HepG2 (cell line): ENCODE measurements around the gene AGGF1. TPM values are rescaled to one million over a fixed set of nuclear protein-coding genes. Genes with fewer than 3 reads are reported as not detected.

ENCODE experiments used
- EP300 ChIP-seq, 3 experiments: sonication (generic) in 1 of 3; formaldehyde crosslinking in 1 of 3; IDR thresholded peaks; 2 replicates each; pipeline versions ENCODE4 v1.5.1 to v1.6.1; 2011 to 2020; ENCODE audit warnings: low read depth in 2 of 3, low read length in 2 of 3, borderline replicate concordance in 1 of 3, improper control_type of control experiment in 1 of 3, mild to moderate bottlenecking in 1 of 3, missing genetic modification reagents in 1 of 3, moderate library complexity in 1 of 3
- NRL ChIP-seq: sonication (generic); formaldehyde crosslinking; IDR thresholded peaks from 2 replicates; pipeline ENCODE4 v1.5.0; 2020; ENCODE audit warnings: missing genetic modification reagents, mild to moderate bottlenecking, moderate library complexity, borderline replicate concordance
- POGZ ChIP-seq: sonication (generic); formaldehyde crosslinking; IDR thresholded peaks from 2 replicates; pipeline ENCODE4 v1.4.0; 2020; ENCODE audit warnings: mild to moderate bottlenecking, missing genetic modification reagents
- RAD21 ChIP-seq: fragments of 450-650 bp; formaldehyde crosslinking; IDR thresholded peaks from 2 replicates; pipeline ENCODE4 v1.5.0; 2020; ENCODE audit warnings: mild to moderate bottlenecking
- SPEN ChIP-seq: sonication (generic); formaldehyde crosslinking; IDR thresholded peaks from 2 replicates; pipeline ENCODE4 v1.5.1; 2020; ENCODE audit warnings: low read depth, mild to moderate bottlenecking, missing genetic modification reagents
- TGIF2 ChIP-seq: IDR thresholded peaks from 2 replicates; pipeline ENCODE4 v1.6.1; 2016; ENCODE audit warnings: control low read depth, missing compliant biosample characterization
- ZFP41 ChIP-seq: sonication (generic); formaldehyde crosslinking; IDR thresholded peaks from 2 replicates; pipeline ENCODE4 v1.4.0; 2020; ENCODE audit warnings: mild to moderate bottlenecking, missing genetic modification reagents, borderline replicate concordance
- ZNF329 ChIP-seq: sonication (generic); formaldehyde crosslinking; IDR thresholded peaks from 2 replicates; pipeline ENCODE4 v1.9.0; 2021; ENCODE audit warnings: low read depth, mild to moderate bottlenecking, missing genetic modification reagents
- ZNF451 ChIP-seq: sonication (generic); formaldehyde crosslinking; IDR thresholded peaks from 2 replicates; pipeline ENCODE4 v1.5.0; 2020; ENCODE audit warnings: mild to moderate bottlenecking, missing genetic modification reagents
- ZNF674 ChIP-seq: sonication (generic); formaldehyde crosslinking; IDR thresholded peaks from 2 replicates; pipeline ENCODE4 v1.5.0; 2020; ENCODE audit warnings: low read depth, mild to moderate bottlenecking, missing genetic modification reagents
- ZNF883 ChIP-seq: sonication (generic); formaldehyde crosslinking; IDR thresholded peaks from 2 replicates; pipeline ENCODE4 v1.5.1; 2020; ENCODE audit warnings: mild to moderate bottlenecking, missing genetic modification reagents; ENCODE audit errors: not compliant biosample characterization
- polyA plus RNA-seq, 8 experiments: library from polyadenylated mRNA; depleted of rRNA in 3 of 8; stranded (reverse) in 7 of 8; unstranded in 1 of 8; fragments of >200 nt; fragmentation: Illumina TruSeq in 4 of 8; extraction: Trizol in 4 of 8; gene quantifications; 2 replicates each; pipeline versions ENCODE4 v1.2.1 to v1.2.3, GENCODE V29; 2011 to 2016; ENCODE audit warnings: low read depth in 4 of 8, missing spikeins in 1 of 8, mixed read lengths in 1 of 8; ENCODE audit not compliant: insufficient read depth in 1 of 8
- total RNA-seq, 5 experiments: library from RNA; depleted of rRNA; stranded (reverse); fragments of >200 nt; fragmentation: Illumina TruSeq; extraction: Trizol; gene quantifications; 2 replicates each; pipeline ENCODE4 v1.2.3, GENCODE V29; 2016; ENCODE audit warnings: low read depth in 1 of 5
- TF ChIP-seq, protein P1 (sequence below): sonication (generic); formaldehyde crosslinking; IDR thresholded peaks from 2 replicates; pipeline ENCODE4 v1.8.1; 2023; ENCODE audit warnings: missing genetic modification reagents, inconsistent platforms, borderline replicate concordance
- TF ChIP-seq, protein P2 (sequence below): conservative IDR thresholded peaks from 2 replicates; pipeline ENCODE4 v1.6.1; 2018; ENCODE audit warnings: missing genetic modification reagents
- TF ChIP-seq, protein P3 (sequence below): sonication (generic); formaldehyde crosslinking; IDR thresholded peaks from 2 replicates; pipeline ENCODE4 v1.9.0; 2021; ENCODE audit warnings: missing genetic modification reagents, borderline replicate concordance
- TF ChIP-seq, protein P4 (sequence below): sonication (generic); formaldehyde crosslinking; IDR thresholded peaks from 2 replicates; pipeline ENCODE4 v1.4.0; 2020; ENCODE audit warnings: missing genetic modification reagents, borderline replicate concordance
- TF ChIP-seq, protein P5 (sequence below): sonication (generic); formaldehyde crosslinking; IDR thresholded peaks from 2 replicates; pipeline ENCODE4 v1.5.1; 2020; ENCODE audit warnings: mild to moderate bottlenecking, missing genetic modification reagents

AGGF1 gene
- total and polyA plus RNA-seq, 2 of the 13 experiments (the other 11 are each of a cell fraction or from before 2014, with no cell fraction given): 12.9 to 15.5 TPM

DNA sequence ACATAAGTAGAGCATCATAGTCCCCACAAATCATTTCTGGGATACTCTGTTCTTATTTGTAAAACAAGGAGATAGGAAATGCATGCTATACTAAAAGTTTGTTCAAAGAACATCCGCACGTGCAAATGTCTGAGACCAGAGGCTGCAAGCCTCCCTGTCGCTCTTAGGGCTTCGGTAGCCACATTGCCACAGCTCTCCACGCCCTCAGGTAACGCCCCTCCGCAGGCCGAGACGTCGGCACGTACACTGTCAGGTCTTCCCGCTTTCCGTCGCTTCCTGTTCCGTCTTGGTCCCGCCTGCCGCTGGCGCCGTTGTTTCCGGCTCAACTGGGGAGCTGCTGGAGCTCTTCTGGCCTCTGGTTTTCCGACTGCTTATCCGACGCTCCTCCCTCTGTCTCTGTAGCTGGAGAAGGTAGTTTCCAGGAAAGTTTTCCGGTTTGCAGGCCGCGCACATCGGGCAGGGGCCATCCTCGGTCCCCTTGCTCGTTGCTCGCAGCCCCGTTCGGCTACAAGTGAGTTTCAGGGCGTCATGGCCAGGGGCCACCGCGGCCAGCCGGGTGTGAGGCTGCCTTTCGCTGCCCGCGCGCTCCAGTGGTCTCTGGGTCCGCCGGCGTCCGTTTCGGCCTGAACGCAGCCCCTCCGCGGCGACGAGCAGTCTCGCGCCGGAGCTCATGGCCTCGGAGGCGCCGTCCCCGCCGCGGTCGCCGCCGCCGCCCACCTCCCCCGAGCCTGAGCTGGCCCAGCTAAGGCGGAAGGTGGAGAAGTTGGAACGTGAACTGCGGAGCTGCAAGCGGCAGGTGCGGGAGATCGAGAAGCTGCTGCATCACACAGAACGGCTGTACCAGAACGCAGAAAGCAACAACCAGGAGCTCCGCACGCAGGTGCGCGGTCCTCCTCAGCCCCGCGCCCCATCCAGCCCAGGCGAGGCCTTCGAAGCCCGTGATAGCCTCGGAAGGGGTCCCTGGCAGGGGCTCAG, at the start of gene AGGF1 (continued):
- TF ChIP-seq, protein P1, sequence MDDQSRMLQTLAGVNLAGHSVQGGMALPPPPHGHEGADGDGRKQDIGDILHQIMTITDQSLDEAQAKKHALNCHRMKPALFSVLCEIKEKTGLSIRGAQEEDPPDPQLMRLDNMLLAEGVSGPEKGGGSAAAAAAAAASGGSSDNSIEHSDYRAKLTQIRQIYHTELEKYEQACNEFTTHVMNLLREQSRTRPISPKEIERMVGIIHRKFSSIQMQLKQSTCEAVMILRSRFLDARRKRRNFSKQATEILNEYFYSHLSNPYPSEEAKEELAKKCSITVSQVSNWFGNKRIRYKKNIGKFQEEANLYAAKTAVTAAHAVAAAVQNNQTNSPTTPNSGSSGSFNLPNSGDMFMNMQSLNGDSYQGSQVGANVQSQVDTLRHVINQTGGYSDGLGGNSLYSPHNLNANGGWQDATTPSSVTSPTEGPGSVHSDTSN (CRISPR knock-in tag): peak; percentile 37; the same call in 1 of the 2 replicates
- TF ChIP-seq, protein P2, sequence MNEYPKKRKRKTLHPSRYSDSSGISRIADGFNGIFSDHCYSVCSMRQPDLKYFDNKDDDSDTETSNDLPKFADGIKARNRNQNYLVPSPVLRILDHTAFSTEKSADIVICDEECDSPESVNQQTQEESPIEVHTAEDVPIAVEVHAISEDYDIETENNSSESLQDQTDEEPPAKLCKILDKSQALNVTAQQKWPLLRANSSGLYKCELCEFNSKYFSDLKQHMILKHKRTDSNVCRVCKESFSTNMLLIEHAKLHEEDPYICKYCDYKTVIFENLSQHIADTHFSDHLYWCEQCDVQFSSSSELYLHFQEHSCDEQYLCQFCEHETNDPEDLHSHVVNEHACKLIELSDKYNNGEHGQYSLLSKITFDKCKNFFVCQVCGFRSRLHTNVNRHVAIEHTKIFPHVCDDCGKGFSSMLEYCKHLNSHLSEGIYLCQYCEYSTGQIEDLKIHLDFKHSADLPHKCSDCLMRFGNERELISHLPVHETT (CRISPR knock-in tag): 0 out of 2 replicates have a peak, but pooled peaks have one; percentile 28
- TF ChIP-seq, protein P3, sequence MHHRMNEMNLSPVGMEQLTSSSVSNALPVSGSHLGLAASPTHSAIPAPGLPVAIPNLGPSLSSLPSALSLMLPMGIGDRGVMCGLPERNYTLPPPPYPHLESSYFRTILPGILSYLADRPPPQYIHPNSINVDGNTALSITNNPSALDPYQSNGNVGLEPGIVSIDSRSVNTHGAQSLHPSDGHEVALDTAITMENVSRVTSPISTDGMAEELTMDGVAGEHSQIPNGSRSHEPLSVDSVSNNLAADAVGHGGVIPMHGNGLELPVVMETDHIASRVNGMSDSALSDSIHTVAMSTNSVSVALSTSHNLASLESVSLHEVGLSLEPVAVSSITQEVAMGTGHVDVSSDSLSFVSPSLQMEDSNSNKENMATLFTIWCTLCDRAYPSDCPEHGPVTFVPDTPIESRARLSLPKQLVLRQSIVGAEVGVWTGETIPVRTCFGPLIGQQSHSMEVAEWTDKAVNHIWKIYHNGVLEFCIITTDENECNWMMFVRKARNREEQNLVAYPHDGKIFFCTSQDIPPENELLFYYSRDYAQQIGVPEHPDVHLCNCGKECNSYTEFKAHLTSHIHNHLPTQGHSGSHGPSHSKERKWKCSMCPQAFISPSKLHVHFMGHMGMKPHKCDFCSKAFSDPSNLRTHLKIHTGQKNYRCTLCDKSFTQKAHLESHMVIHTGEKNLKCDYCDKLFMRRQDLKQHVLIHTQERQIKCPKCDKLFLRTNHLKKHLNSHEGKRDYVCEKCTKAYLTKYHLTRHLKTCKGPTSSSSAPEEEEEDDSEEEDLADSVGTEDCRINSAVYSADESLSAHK (CRISPR knock-in tag): no peak
- TF ChIP-seq TGIF2 (CRISPR knock-in tag) (no peak), ZNF329 (0 out of 2 replicates have a peak, but pooled peaks have one; percentile 10), POGZ (CRISPR knock-in tag) (peak; percentile 95), ZFP41 (CRISPR knock-in tag) (no peak), ZNF883 (peak; percentile 70), ZNF674 (CRISPR knock-in tag) (no peak), SPEN (peak; percentile 95), ZNF451 (CRISPR knock-in tag) (peak; percentile 82; the same call in 1 of the 2 replicates), EP300 (IDR thresholded peaks at IDR 0.05; ENCODE audit: low read depth in 2 of 2, low read length in 2 of 2) (no peak), EP300 (CRISPR knock-in tag; IDR thresholded peaks at IDR 0.05; ENCODE audit: borderline replicate concordance) (0 out of 2 replicates have a peak, but pooled peaks have one; percentile 4), RAD21 (CRISPR knock-in tag) (no peak), NRL (CRISPR knock-in tag) (peak; percentile 90)
- TF ChIP-seq, protein P4, sequence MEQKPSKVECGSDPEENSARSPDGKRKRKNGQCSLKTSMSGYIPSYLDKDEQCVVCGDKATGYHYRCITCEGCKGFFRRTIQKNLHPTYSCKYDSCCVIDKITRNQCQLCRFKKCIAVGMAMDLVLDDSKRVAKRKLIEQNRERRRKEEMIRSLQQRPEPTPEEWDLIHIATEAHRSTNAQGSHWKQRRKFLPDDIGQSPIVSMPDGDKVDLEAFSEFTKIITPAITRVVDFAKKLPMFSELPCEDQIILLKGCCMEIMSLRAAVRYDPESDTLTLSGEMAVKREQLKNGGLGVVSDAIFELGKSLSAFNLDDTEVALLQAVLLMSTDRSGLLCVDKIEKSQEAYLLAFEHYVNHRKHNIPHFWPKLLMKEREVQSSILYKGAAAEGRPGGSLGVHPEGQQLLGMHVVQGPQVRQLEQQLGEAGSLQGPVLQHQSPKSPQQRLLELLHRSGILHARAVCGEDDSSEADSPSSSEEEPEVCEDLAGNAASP: peak; percentile 70; the same call in 1 of the 2 replicates
- TF ChIP-seq, protein P5, sequence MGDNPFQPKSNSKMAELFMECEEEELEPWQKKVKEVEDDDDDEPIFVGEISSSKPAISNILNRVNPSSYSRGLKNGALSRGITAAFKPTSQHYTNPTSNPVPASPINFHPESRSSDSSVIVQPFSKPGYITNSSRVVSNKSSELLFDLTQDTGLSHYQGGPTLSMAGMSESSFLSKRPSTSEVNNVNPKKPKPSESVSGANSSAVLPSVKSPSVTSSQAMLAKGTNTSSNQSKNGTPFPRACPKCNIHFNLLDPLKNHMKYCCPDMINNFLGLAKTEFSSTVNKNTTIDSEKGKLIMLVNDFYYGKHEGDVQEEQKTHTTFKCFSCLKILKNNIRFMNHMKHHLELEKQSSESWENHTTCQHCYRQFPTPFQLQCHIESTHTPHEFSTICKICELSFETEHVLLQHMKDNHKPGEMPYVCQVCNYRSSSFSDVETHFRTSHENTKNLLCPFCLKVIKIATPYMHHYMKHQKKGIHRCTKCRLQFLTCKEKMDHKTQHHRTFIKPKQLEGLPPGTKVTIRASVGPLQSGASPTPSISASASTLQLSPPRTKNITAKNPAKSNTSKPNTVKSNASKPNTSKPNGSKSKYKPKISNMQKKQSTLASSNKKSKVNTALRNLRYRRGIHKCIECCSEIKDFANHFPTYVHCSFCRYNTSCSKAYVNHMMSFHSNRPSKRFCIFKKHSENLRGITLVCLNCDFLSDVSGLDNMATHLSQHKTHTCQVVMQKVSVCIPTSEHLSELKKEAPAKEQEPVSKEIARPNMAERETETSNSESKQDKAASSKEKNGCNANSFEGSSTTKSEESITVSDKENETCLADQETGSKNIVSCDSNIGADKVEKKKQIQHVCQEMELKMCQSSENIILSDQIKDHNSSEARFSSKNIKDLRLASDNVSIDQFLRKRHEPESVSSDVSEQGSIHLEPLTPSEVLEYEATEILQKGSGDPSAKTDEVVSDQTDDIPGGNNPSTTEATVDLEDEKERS (CRISPR knock-in tag): peak; percentile 84
